ENCODE data around the gene ANKRD63. TPM values are rescaled to one million over a fixed set of nuclear protein-coding genes. Genes with fewer than 3 reads are reported as not detected.

ANKRD63 gene
- total and polyA plus RNA-seq, 9 of the 15 experiments (the other 6 are each of a cell fraction or from before 2014, with no cell fraction given) = 1.3 to 2.0 (median 1.8) TPM; not detected in 6

GRCh38 chr15:40330368-40330836, 47.5 kb upstream of the ANKRD63 start (continued):
- TF ChIP-seq ZNF639 (CRISPR knock-in tag; conservative IDR thresholded peaks at IDR 0.05 in 1 of 2, IDR thresholded peaks at IDR 0.05 in 1 of 2) = peak in 1 of 2 experiments; percentile 78; a peak in 1 of 4 replicates
- TF ChIP-seq ZNF589 (CRISPR knock-in tag; IDR thresholded peaks at IDR 0.05; ENCODE audit: low read depth) = no peak
- TF ChIP-seq TEAD4 (IDR thresholded peaks at IDR 0.05; ENCODE audit: low read length) = peak; percentile 83
- no peak for TF ChIP-seq TEAD4 (CRISPR knock-in tag; IDR thresholded peaks at IDR 0.05; ENCODE audit: borderline replicate concordance)
- no peak for TF ChIP-seq FOXJ2 (tag; IDR thresholded peaks at IDR 0.05)
- TF ChIP-seq, protein P1, sequence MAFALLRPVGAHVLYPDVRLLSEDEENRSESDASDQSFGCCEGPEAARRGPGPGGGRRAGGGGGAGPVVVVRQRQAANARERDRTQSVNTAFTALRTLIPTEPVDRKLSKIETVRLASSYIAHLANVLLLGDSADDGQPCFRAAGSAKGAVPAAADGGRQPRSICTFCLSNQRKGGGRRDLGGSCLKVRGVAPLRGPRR (CRISPR knock-in tag; IDR thresholded peaks at IDR 0.05) = no peak
- no peak for TF ChIP-seq SP2 (IDR thresholded peaks at IDR 0.05; ENCODE audit: extremely low read depth, low read depth, low read length, poor library complexity, severe bottlenecking)
- TF ChIP-seq, protein P2, sequence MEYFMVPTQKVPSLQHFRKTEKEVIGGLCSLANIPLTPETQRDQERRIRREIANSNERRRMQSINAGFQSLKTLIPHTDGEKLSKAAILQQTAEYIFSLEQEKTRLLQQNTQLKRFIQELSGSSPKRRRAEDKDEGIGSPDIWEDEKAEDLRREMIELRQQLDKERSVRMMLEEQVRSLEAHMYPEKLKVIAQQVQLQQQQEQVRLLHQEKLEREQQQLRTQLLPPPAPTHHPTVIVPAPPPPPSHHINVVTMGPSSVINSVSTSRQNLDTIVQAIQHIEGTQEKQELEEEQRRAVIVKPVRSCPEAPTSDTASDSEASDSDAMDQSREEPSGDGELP (CRISPR knock-in tag; IDR thresholded peaks at IDR 0.05; ENCODE audit: borderline replicate concordance) = peak; percentile 89
- 0 out of 2 replicates have a peak, but pooled peaks have one; percentile 29 for TF ChIP-seq SMAD3 (CRISPR knock-in tag; conservative IDR thresholded peaks at IDR 0.05)
- TF ChIP-seq RCOR1 (IDR thresholded peaks at IDR 0.05; ENCODE audit: borderline replicate concordance in 1 of 2, low read depth in 2 of 2, low read length in 2 of 2) = peak in 1 of 2 experiments; percentile 70; a peak in 2 of 4 replicates
- no peak for TF ChIP-seq PCBP2 (IDR thresholded peaks at IDR 0.05; ENCODE audit: low read depth, low read length, poor library complexity, severe bottlenecking)
- TF ChIP-seq ZKSCAN8 (CRISPR knock-in tag; IDR thresholded peaks at IDR 0.05) = 0 out of 2 replicates have a peak, but pooled peaks have one; percentile 58
- peak; percentile 85 for TF ChIP-seq ARID1B (IDR thresholded peaks at IDR 0.05)
- TF ChIP-seq SPI1 (IDR thresholded peaks at IDR 0.05; ENCODE audit: borderline replicate concordance, low read depth, low read length) = 0 out of 2 replicates have a peak, but pooled peaks have one; percentile 14
- peak; percentile 63; the same call in 1 of the 2 replicates for TF ChIP-seq ZNF175 (CRISPR knock-in tag; IDR thresholded peaks at IDR 0.05; ENCODE audit: low read depth)
- peak; percentile 70; the same call in 1 of the 2 replicates for TF ChIP-seq SMAD4 (CRISPR knock-in tag; conservative IDR thresholded peaks at IDR 0.05)
- no peak for TF ChIP-seq HEY1 (CRISPR knock-in tag; IDR thresholded peaks at IDR 0.05; ENCODE audit: borderline replicate concordance)
- no peak for TF ChIP-seq CHAMP1 (IDR thresholded peaks at IDR 0.05)
- TF ChIP-seq SNIP1 (IDR thresholded peaks at IDR 0.05; ENCODE audit: low read depth) = no peak
- peak; percentile 46; the same call in 1 of the 2 replicates for TF ChIP-seq KLF16 (IDR thresholded peaks at IDR 0.05)

Measured in K562 (cell line).